ENCODE data around the gene GOLGA8M.
"Not testable (repeated sequence)": the region's sequence is repeated elsewhere in the genome, so short reads cannot be mapped to it uniquely, and the experiment has no call there.

GRCh38 chr15:28742890-28743289, 30.7 kb upstream of the GOLGA8M start:
- TF ChIP-seq, protein P1, sequence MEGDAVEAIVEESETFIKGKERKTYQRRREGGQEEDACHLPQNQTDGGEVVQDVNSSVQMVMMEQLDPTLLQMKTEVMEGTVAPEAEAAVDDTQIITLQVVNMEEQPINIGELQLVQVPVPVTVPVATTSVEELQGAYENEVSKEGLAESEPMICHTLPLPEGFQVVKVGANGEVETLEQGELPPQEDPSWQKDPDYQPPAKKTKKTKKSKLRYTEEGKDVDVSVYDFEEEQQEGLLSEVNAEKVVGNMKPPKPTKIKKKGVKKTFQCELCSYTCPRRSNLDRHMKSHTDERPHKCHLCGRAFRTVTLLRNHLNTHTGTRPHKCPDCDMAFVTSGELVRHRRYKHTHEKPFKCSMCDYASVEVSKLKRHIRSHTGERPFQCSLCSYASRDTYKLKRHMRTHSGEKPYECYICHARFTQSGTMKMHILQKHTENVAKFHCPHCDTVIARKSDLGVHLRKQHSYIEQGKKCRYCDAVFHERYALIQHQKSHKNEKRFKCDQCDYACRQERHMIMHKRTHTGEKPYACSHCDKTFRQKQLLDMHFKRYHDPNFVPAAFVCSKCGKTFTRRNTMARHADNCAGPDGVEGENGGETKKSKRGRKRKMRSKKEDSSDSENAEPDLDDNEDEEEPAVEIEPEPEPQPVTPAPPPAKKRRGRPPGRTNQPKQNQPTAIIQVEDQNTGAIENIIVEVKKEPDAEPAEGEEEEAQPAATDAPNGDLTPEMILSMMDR (IDR thresholded peaks at IDR 0.05; ENCODE audit: low read depth, low read length, poor library complexity, severe bottlenecking) = not testable (repeated sequence)
- not testable (repeated sequence) for TF ChIP-seq EZH2phosphoT487 (IDR thresholded peaks at IDR 0.05; ENCODE audit: borderline replicate concordance, low read length)
